Retinal pigment epithelial cell (primary cell): ENCODE data around the gene CFAP77.
"Not testable (repeated sequence)": the region's sequence is repeated elsewhere in the genome, so short reads cannot be mapped to it uniquely, and the experiment has no call there.

Experiments used
- DNase-seq: peaks from one replicate; pipeline ENCODE4 v3.0.0-alpha.2; 2010; ENCODE audit warnings: low read depth
- H3K4me3 ChIP-seq: 2 replicates; pipeline ENCODE4 v1.5.1; 2011; ENCODE audit warnings: mild to moderate bottlenecking, low read length, control low read depth, moderate library complexity
- CTCF ChIP-seq: conservative IDR thresholded peaks from 2 replicates; pipeline ENCODE4 v1.5.1; 2011; ENCODE audit warnings: low read depth, low read length, control low read depth, inconsistent platforms

The CFAP77 gene

DNA sequence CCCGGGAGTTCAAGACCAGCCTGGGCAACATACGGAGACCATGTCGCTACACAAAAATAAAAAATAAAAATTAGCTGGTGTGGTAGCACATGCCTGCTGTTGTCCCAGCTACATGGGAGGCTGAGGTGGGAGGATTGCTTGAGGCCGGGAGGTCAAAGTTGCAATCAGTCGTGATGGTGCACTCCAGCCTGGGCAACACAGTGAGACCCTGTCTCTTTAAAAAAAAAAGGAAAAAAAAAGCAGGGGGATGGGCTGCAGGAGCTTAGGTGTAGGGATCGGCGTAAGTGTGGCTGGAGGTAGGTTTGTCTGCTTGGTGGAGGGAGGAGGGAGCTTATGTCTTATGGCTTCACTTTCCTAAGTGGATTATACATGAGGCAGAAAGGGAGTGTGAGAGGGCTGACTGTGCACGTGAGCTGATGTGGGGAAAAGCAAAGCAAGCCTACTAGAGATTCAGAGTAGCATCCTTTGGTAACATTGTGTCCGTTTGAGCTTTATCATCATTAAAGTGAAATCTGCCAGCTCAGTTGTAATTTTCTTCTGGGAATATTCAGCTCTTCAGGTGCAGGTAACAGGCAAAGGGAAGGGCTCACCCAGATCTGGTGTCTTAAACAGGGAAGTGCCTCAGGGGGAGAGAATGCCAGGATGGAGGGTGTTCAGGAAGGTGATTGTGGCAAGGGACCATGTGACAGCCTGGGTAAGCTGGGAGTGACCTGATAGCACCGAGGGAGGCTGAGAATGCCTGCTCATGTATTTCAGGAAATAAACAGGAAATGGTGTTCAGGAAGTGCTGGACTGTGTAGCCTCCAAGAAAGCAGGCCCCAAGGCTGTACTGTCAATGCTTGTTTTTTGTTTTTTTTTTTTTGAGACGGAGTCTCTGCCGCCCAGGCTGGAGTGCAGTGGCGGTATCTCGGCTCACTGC, 37.6 kb upstream of the CFAP77 start:
- TF ChIP-seq CTCF, result no peak
- no peak for DNase-seq
- no peak overlapping the region for H3K4me3 ChIP-seq

DNA sequence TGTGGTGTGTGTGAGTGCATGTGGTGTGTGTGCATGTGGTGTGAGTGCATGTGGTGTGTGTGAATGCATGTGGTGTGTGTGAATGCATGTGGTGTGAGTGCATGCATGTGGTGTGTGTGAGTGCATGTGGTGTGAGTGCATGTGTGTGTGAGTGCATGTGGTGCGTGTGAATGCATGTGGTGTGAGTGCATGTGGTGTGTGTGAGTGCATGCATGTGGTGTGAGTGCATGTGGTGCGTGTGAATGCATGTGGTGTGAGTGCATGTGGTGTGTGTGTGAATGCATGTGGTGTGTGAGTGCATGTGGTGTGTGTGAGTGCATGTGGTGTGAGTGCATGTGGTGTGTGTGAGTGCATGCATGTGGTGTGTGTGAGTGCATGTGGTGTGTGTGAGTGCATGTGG, 32.2 kb upstream of the CFAP77 start:
- not testable (repeated sequence) for H3K4me3 ChIP-seq, DNase-seq

- H3K4me3 ChIP-seq, DNase-seq: not testable (repeated sequence)
These were observed 31.6 kb upstream of the CFAP77 start for GRCh38 chr9:132378416-132378815.

DNA sequence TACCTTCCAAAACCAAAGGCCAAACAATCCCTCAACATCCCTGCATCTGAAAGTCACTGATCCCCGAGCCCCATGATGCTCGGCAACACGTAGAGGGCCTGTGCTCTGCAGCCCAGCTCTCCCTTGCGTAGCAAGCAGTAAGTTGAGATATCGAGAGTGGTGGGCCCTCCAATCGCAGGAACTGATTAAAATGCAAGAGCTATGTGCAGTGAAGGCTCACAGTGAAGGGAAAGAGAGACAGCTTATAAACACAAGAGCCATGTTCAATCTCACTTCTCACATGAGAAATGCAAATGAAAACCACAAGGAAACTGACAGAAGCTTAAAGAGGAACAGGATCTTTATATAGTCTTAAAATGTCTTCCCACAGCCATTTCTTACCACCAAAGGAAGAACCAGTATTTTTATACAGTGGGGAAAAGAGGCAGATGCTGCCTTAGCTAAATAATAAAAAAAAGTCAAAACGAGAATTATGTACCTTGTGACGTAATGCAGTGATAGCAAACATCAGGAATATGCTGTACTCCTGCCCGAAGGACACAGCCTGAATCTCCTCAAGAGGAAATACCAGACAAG, 28.0 kb upstream of the CFAP77 start:
- no peak for TF ChIP-seq CTCF
- no peak for DNase-seq
- no peak overlapping the region for H3K4me3 ChIP-seq

GRCh38 chr9:132383462-132383883, 26.5 kb upstream of the CFAP77 start:
- no peak for DNase-seq
- TF ChIP-seq CTCF, result no peak
- no peak overlapping the region for H3K4me3 ChIP-seq

GRCh38 chr9:132384376-132384775, 25.6 kb upstream of the CFAP77 start:
- no peak for TF ChIP-seq CTCF
- DNase-seq, result no peak
- H3K4me3 ChIP-seq, result no peak overlapping the region

DNA sequence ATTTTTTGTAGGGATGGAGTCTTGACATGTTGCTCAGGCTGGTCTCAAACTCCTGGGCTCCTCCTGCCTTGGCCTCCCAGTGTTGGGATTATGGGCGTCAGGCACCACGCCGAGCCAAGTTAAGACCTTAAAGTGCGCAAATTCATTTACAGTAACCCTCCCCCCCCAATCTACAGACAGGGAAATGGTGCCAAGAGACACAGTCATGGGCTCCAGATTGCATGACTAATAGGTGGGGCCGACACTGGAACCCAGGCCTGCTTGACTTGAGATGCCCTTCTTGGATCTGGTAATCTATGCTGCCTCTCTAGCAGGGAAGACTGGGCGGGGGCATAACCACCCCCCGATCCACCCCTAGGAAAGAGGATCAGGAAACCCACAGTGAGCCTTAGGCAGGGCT, 22.9 kb upstream of the CFAP77 start:
- TF ChIP-seq CTCF, result no peak
- no peak for DNase-seq
- no peak overlapping the region for H3K4me3 ChIP-seq

GRCh38 chr9:132390966-132391365, 19.0 kb upstream of the CFAP77 start:
- no peak for TF ChIP-seq CTCF
- no peak for DNase-seq
- no peak overlapping the region for H3K4me3 ChIP-seq
